LNCAP (cell line): Measurements from ENCODE around the gene ADARB2.

ENCODE experiments used
- CTCF ChIP-seq: fragments of 450-650 bp; IDR thresholded peaks from 2 replicates; pipeline ENCODE4 v1.5.1; 2017; ENCODE audit warnings: mild to moderate bottlenecking

ADARB2 gene

GRCh38 chr10:1734288-1734687, 3.0 kb downstream of the ADARB2 start:
- no peak for TF ChIP-seq CTCF

GRCh38 chr10:1733720-1734119, 3.6 kb downstream of the ADARB2 start:
- TF ChIP-seq CTCF, result no peak

- no peak for TF ChIP-seq CTCF
These were observed 4.7 kb downstream of the ADARB2 start for GRCh38 chr10:1732564-1732996.

- TF ChIP-seq CTCF, result no peak
These were observed 5.7 kb downstream of the ADARB2 start for GRCh38 chr10:1731592-1731991.

- no peak for TF ChIP-seq CTCF
These were observed 7.6 kb downstream of the ADARB2 start for GRCh38 chr10:1729751-1730150.

GRCh38 chr10:1726861-1727260, 10.5 kb downstream of the ADARB2 start:
- no peak for TF ChIP-seq CTCF

- no peak for TF ChIP-seq CTCF
These were observed 12.3 kb downstream of the ADARB2 start for GRCh38 chr10:1724921-1725488.

- no peak for TF ChIP-seq CTCF
These were observed 20.5 kb downstream of the ADARB2 start for GRCh38 chr10:1716839-1717238.
